ENCODE results near the gene CPEB1. TPM values are rescaled to one million over a fixed set of nuclear protein-coding genes. Genes with fewer than 3 reads are reported as not detected.

CPEB1 gene
- total RNA-seq, 1 donor from 2014 or later, result 27.1 TPM

Other genes with a start within 250 kb of the CPEB1 start
- 3.2 TPM for gene GOLGA6L9, start 217.5 kb downstream of the CPEB1 start, total RNA-seq
- 1,050 TPM for gene RPS17, start 106.9 kb downstream of the CPEB1 start, total RNA-seq
- 2.4 TPM for gene AP3B2, start 62.5 kb upstream of the CPEB1 start, total RNA-seq
- gene FSD2, start 158.7 kb upstream of the CPEB1 start, total RNA-seq, result not detected
- gene WHAMM, start 162.3 kb upstream of the CPEB1 start, total RNA-seq, result 14.2 TPM